ENCODE results near the gene FES.

The FES gene

GRCh38 chr15:90902840-90903732 lies 18.8 kb downstream of the FES start, which contains the start of gene MAN2A2:
Gene MAN2A2 (plus strand): TSS chr15:90903302. CDS start chr15:90904208, 906 bp downstream.
- TF ChIP-seq GATA2 (IDR thresholded peaks at IDR 0.05; ENCODE audit: low read depth, low read length) (no peak), GATA3 (IDR thresholded peaks at IDR 0.05; ENCODE audit: low read depth, low read length) (no peak)

GRCh38 chr15:90903733-90904536 lies 19.6 kb downstream of the FES start:
- no peak for TF ChIP-seq GATA3 (IDR thresholded peaks at IDR 0.05; ENCODE audit: low read depth, low read length)
- no peak for TF ChIP-seq GATA2 (IDR thresholded peaks at IDR 0.05; ENCODE audit: low read depth, low read length)

- TF ChIP-seq GATA2 (IDR thresholded peaks at IDR 0.05; ENCODE audit: low read depth, low read length) (no peak), GATA3 (IDR thresholded peaks at IDR 0.05; ENCODE audit: low read depth, low read length) (no peak)
Measured at GRCh38 chr15:90904746-90905145, 20.4 kb downstream of the FES start.

GRCh38 chr15:90905306-90906180 lies 21.2 kb downstream of the FES start:
- TF ChIP-seq GATA2 (IDR thresholded peaks at IDR 0.05; ENCODE audit: low read depth, low read length) (no peak), GATA3 (IDR thresholded peaks at IDR 0.05; ENCODE audit: low read depth, low read length) (no peak)

- TF ChIP-seq GATA2 (IDR thresholded peaks at IDR 0.05; ENCODE audit: low read depth, low read length): no peak
- no peak for TF ChIP-seq GATA3 (IDR thresholded peaks at IDR 0.05; ENCODE audit: low read depth, low read length)
Measured at GRCh38 chr15:90906181-90906849, 22.0 kb downstream of the FES start.

- no peak for TF ChIP-seq GATA3 (IDR thresholded peaks at IDR 0.05; ENCODE audit: low read depth, low read length)
- no peak for TF ChIP-seq GATA2 (IDR thresholded peaks at IDR 0.05; ENCODE audit: low read depth, low read length)
Measured at GRCh38 chr15:90907051-90907660, 22.9 kb downstream of the FES start.

GRCh38 chr15:90907838-90908507 lies 23.7 kb downstream of the FES start:
- TF ChIP-seq GATA2 (IDR thresholded peaks at IDR 0.05; ENCODE audit: low read depth, low read length) (no peak), GATA3 (IDR thresholded peaks at IDR 0.05; ENCODE audit: low read depth, low read length) (no peak)

- TF ChIP-seq GATA3 (IDR thresholded peaks at IDR 0.05; ENCODE audit: low read depth, low read length): no peak
- no peak for TF ChIP-seq GATA2 (IDR thresholded peaks at IDR 0.05; ENCODE audit: low read depth, low read length)
Measured at GRCh38 chr15:90909976-90910375, 25.7 kb downstream of the FES start.

- TF ChIP-seq GATA3 (IDR thresholded peaks at IDR 0.05; ENCODE audit: low read depth, low read length) (no peak), GATA2 (IDR thresholded peaks at IDR 0.05; ENCODE audit: low read depth, low read length) (no peak)
Measured at GRCh38 chr15:90910441-90911301, 26.4 kb downstream of the FES start.

- TF ChIP-seq GATA3 (IDR thresholded peaks at IDR 0.05; ENCODE audit: low read depth, low read length) (no peak), GATA2 (IDR thresholded peaks at IDR 0.05; ENCODE audit: low read depth, low read length) (no peak)
Measured at GRCh38 chr15:90911302-90911623, 27.0 kb downstream of the FES start.

GRCh38 chr15:90911906-90912769 lies 27.8 kb downstream of the FES start:
- no peak for TF ChIP-seq GATA2 (IDR thresholded peaks at IDR 0.05; ENCODE audit: low read depth, low read length)
- no peak for TF ChIP-seq GATA3 (IDR thresholded peaks at IDR 0.05; ENCODE audit: low read depth, low read length)
